Stimulated activated CD4-positive, alpha-beta T cell treated with anti-CD3 and anti-CD28 coated beads, Interleukin-2, amount 100 ng/mL, for 24 hours (primary cell): ENCODE data around the gene NMBR.
A peak's percentile ranks its signal among the peaks of the same experiment; 100 is the strongest.
"Not testable (repeated sequence)": the region's sequence is repeated elsewhere in the genome, so short reads cannot be mapped to it uniquely, and the experiment has no call there.

Source experiments
- DNase-seq, 2 donors: peaks; one replicate each; pipeline ENCODE4 v3.0.0-alpha.2; 2020

The NMBR gene

GRCh38 chr6:142153196-142153595 is 6.3 kb upstream of the NMBR start:
- DNase-seq = no peak

GRCh38 chr6:142152746-142153145 is 5.8 kb upstream of the NMBR start:
- DNase-seq = no peak

DNA sequence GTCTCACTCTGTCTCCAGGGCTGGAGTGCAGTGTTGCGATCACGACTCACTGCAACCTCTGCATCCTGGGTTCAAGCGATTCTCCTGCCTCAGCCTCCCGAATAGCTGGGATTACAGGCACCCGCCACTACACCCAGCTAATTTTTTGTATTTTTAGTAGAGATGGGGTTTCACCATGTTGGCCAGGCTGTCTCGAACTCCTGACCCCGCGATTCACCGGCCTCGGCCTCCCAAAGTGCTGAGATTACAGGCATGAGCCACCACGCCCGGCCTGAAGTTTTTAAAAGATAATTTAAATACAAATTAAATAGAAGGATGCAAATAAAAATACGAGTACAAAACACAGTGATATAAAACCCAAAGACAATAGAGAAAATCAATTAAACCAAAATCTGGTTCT is 5.4 kb downstream of the NMBR start:
- DNase-seq = not testable (repeated sequence)

- no peak for DNase-seq
These were observed 8.0 kb downstream of the NMBR start for GRCh38 chr6:142138876-142139275.

DNA sequence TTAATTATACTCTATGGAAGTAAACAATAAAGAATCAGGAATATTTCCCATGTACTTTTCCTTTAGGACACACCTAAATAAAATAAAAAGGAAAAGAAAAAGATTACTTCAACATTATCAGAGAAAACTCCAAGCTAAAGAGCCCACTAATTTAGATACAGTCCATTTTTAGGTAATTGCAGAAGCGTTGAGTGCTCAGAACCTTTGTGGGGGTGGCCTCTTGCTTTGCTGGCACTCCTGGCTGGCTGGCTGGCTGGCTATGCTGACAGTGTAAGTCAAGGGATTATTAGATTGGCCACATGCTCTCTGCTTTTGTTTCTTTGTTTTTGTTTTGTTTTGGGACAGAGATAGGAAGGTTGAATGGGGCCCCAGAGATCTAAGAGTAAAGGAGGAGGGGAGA is 14.3 kb downstream of the NMBR start, which contains the start of gene GJE1:
Gene GJE1 (plus strand): TSS at position 301 of the 400 bp plus-strand sequence. CDS start 234 bp downstream, outside the sequence.
- no peak for DNase-seq

DNA sequence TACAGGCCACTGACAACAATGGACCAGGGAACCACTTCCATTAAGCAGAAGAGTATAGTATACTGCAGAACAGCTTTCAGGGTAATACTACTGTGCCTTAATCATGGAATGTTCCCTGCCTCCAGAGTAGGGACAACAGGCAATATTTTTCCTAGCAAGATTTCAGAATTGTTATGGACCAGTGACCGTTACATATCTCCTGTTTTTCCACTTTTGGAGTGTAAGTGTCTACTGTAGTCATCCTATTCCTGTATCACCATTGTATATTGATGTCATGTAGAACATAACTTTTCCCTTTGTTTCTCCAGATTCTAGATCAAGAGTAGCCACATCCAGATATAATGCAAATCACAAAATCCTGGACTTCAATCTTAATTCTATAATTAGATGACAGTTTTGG is 16.1 kb downstream of the NMBR start:
- no peak for DNase-seq

DNA sequence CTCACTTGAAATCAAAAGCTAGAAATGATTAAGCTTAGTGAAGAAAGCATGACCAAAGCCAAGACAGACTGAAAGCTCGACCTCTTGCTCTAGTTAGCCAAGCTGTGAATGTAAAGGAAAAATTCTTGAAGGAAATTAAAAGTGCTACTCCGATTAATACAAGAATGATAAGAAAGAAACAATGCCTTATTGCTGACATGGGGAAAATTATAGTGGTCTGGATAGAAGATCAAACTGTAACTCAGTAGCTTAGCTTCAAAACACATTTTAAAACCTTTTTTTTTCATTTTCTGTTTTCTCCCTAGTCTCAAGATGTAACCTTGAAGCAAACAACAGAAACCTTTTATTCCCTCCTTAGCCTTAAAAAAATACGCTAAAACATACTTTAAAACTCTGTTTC is 25.6 kb downstream of the NMBR start:
- no peak for DNase-seq

- no peak for DNase-seq
These were observed 28.0 kb downstream of the NMBR start for GRCh38 chr6:142118925-142119324.

DNA sequence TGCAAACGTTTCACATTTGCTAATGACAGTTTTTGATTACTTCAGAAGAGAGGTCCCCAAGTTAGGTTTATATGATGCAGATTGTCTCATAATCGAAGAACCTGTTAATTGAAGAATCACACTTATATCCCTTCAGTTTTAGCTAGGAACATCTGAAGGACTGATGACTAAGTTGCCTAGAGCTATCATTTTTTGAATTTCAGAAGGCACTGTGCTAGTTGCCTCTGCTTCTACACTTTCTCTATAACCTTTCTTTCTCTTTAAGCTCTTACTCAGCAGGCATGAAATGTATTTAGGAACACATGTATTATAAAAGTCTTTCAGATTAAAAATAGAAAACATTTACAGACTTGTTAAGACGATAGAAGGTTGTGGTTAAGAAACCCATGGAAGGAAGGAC is 28.6 kb downstream of the NMBR start:
- DNase-seq = no peak

DNA sequence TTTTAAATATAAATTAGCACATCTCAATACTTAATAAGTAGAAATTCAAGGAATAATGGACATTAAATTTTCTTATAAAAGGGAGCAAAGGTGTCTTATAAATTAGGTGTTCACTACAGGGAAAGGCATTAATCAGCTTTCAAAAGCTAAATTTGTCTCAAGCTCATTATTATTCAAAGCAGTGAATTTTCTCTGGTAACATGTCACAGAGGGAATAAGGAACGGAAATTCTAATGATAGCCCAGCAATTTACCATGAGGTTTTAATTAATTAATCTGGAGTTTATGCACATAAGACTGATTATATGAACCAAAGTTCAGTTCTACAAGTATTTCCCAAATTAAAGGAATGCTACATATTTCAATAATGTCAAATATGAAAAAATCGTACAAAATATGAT is 29.6 kb downstream of the NMBR start:
- no peak for DNase-seq

DNA sequence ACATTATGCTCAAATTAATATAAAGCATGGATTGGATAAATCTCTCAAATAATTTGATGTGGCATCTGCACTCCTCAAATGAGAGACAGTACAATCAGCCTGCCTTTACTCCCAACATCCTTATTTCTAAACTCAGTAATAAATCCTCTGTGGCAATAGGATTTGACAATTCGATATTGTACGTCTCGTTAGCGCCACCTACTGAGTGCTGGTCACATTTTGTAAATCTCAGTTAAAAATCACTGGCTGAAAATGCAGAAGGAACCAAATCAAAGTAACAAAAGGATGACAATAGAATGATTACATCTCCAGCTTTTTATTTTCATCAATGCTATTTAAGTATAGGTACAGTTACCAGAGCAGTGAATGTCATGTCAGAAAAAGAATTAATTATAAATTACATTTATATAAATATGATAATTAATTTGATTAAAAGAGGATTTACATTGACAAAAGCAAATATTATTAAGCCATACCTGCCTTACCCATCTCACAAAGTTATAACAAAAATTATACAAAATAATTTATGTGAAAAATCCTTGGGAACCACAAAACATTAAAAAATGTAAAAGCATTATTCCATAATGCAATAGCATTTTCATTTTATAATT is 34.4 kb downstream of the NMBR start:
- DNase-seq = peak; percentile 81

DNA sequence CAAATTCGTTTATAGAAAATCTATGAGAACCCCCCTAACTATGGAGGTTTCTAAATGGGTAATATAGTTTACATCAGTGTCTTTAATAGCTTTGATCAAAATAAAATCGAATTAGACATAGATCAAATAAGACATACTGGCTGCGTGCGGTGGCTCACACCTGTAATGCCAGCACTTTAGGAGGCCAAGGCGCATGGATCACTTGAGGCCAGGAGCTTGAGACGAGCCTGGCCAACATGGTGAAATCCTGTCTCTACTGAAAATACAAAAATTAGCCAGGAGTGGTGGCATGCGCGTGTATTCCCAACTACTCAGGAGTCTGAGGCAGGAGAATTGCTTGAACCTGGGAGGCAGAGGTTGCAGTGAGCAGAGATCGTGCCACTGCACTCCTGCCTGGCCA is 36.1 kb downstream of the NMBR start:
- not testable (repeated sequence) for DNase-seq

- DNase-seq = not testable (repeated sequence)
These were observed 42.1 kb downstream of the NMBR start for GRCh38 chr6:142104820-142105219.

DNA sequence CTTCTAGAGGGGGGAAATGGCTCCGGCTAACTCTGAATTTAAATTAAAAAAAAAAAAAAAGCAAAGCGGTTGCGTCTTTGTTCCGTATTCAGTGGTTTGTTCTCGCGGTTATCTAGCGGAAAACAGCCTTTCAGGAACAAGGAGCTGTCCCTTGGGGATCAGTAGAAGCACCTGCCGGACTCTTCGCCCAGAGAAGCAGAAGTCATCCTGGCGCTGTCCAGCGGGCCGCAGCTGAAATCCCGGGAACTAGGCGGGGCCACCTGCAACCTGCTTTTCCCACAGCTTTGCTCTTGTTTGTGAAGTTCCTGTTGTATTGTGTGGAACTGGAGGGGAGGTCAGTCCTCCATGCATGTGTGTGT is 58.1 kb downstream of the NMBR start:
- no peak for DNase-seq

DNA sequence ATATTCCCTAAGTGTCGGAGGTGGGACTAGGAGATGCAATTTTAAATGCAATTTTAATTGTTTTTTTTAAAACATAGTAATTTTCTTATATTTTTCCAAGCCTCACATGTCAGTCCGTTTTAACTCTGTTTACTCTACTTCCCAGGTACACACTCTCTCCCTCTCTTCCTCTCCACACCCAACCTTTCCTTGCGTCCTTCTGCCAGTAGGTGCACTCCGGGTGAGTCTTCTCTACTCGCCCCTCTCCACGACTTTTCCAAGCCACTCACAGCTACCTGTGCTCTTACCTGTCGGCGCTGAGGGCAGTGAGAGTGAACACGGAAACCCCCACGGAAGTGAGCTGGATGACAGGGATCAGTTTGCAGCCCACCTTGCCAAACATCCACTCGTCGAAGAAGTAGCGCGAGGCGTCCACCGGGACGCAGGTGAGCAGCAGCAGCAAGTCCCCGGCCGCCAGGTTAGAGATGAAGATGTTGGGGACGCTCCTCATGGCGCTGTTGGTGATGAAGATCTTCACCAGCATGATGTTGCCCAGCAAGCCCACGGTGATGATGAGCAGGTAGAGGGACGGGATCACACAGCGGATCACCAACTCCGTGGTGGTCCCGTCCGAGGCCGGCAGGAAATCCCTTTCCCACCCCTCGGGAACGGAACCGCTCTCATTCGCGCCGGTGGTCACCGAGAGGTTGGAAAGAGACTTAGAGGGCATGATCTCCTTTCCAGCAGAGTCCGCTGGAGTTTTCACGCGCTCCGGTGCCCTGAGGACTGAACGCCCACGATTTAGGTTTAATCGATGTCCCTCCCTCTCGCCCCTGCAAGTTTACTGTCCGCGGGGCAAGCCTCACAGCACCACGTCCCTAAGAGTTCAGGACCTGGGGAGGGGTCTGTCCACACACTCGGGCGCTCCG is 58.7 kb downstream of the NMBR start:
- DNase-seq = no peak

DNA sequence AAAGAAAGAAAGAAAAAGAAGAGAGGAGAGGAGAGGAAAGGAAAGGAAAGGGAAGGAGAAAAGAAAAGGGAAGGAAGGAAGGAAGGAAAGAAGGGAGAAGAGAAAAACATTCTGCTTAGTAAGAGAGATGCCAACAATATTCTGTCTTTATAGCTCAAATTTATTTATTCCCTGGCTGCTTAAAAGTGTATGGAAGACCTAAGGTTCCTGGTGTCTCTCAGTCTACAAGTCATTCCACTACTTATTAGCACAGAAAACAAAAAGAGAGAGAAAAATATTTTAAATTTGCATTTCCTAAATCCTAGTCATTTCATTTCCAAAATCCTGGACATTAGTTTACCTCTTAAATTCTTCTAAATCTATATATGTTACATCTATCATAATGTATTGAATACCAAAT is 67.8 kb downstream of the NMBR start:
- no peak for DNase-seq

GRCh38 chr6:142075516-142076101 is 71.3 kb downstream of the NMBR start:
- no peak for DNase-seq

DNA sequence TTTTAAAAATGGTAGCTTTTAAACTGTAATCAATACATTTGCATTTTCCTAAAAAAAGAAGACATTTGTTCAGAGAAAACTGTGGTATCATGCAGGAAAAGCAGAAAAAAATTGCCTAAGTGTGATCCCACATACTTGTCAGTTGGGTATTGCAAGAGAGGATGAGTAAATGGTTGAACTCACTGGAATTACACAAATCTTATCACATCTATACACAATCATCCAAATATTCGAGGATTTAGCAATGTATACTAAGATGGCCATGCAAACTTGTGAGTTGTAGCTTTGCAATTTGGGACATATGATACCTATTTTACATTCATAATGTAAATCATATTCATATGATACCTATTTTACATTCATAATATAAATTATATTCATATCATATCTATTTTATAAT is 72.4 kb downstream of the NMBR start:
- no peak for DNase-seq

DNA sequence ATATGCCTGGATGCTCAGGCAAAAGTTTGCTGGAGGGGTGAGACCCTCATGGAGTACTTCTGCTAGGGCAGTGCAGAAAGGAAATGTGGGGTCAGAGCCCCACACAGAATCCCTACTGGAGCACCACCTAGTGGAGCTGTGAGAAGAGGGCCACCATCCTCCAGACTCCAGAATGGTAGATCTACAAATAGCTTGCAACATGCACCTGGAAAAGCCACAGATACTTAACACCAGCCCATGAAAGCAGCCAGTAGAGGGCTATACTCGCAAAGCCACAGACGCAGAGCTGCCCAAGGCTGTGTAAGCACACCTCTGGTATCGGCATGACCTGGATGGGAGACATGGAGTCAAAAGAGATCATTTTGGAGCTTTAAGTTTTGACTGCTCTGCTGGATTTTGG is 74.9 kb downstream of the NMBR start:
- DNase-seq = no peak

GRCh38 chr6:142068416-142068815 is 78.5 kb downstream of the NMBR start:
- no peak for DNase-seq

GRCh38 chr6:142062861-142063260 is 84.1 kb downstream of the NMBR start:
- DNase-seq = not testable (repeated sequence)

- DNase-seq = no peak
These were observed 88.2 kb downstream of the NMBR start for GRCh38 chr6:142058551-142059290.

- no peak for DNase-seq
These were observed 91.7 kb downstream of the NMBR start for GRCh38 chr6:142055219-142055618.
